ENCODE measurements around the gene RPL27A.

GRCh38 chr11:8720868-8721608 is 38.4 kb downstream of the RPL27A start:
- no peak for TF ChIP-seq POLR2A (IDR thresholded peaks at IDR 0.05)
- no peak for TF ChIP-seq CTCF (IDR thresholded peaks at IDR 0.05)
